Occipital lobe (tissue), 2 donors: Measurements from ENCODE around the gene PCDHGA2. TPM values are rescaled to one million over a fixed set of nuclear protein-coding genes. Genes with fewer than 3 reads are reported as not detected.
"Not testable (repeated sequence)": the region's sequence is repeated elsewhere in the genome, so short reads cannot be mapped to it uniquely, and the experiment has no call there.

Source experiments
- DNase-seq: peaks from one replicate; lab custom pipeline; 2025; lab: John Stamatoyannopoulos, UW
- total RNA-seq: library from RNA; depleted of rRNA; stranded (reverse); fragments of >200 nt; gene quantifications from one replicate; pipeline ENCODE4 v1.2.3, GENCODE V29; 2014

Gene PCDHGA2
- total RNA-seq, 1 donor from 2014 or later: 6.9 TPM

GRCh38 chr5:141346017-141346416 is 7.5 kb downstream of the PCDHGA2 start:
- DNase-seq: not testable (repeated sequence)

- DNase-seq: no peak
These were observed 11.5 kb downstream of the PCDHGA2 start, which contains the start of gene PCDHGB1 for GRCh38 chr5:141349917-141350619. Gene PCDHGB1, plus strand, starts transcription at chr5:141350099. Its CDS starts 162 bp downstream, at chr5:141350261.

- no peak for DNase-seq
These were observed 13.0 kb downstream of the PCDHGA2 start for GRCh38 chr5:141351591-141351990.

GRCh38 chr5:141354900-141355469 is 16.4 kb downstream of the PCDHGA2 start, which contains the start of gene PCDHGA4:
Gene PCDHGA4, plus strand, starts transcription at chr5:141355021. Its CDS starts 87 bp downstream, at chr5:141355108.
- no peak for DNase-seq

GRCh38 chr5:141355641-141356040 is 17.1 kb downstream of the PCDHGA2 start:
- DNase-seq: no peak

- DNase-seq: no peak
These were observed 17.6 kb downstream of the PCDHGA2 start for GRCh38 chr5:141356133-141356532.

GRCh38 chr5:141356950-141357349 is 18.4 kb downstream of the PCDHGA2 start:
- DNase-seq: no peak

- DNase-seq: no peak
These were observed 21.3 kb downstream of the PCDHGA2 start, which contains the start of gene PCDHGB2 for GRCh38 chr5:141359790-141360426. Gene PCDHGB2, plus strand, starts transcription at chr5:141359994. Its CDS starts 142 bp downstream, at chr5:141360136.

GRCh38 chr5:141360685-141361084 is 22.1 kb downstream of the PCDHGA2 start:
- no peak for DNase-seq

- no peak for DNase-seq
These were observed 24.2 kb downstream of the PCDHGA2 start for GRCh38 chr5:141362719-141363118.

- DNase-seq: no peak
These were observed 25.5 kb downstream of the PCDHGA2 start, which contains the start of gene PCDHGA5 for GRCh38 chr5:141363952-141364660. Gene PCDHGA5, plus strand, starts transcription at chr5:141364162. Its CDS starts 169 bp downstream, at chr5:141364331.

- DNase-seq: no peak
These were observed 27.7 kb downstream of the PCDHGA2 start for GRCh38 chr5:141366016-141366896.

- no peak for DNase-seq
These were observed 31.7 kb downstream of the PCDHGA2 start, which contains the start of gene PCDHGB3 for GRCh38 chr5:141369994-141370848. Gene PCDHGB3, plus strand, starts transcription at chr5:141370242. Its CDS starts 153 bp downstream, at chr5:141370395.

- DNase-seq: no peak
These were observed 33.3 kb downstream of the PCDHGA2 start for GRCh38 chr5:141371572-141372475.

- DNase-seq: no peak
These were observed 35.2 kb downstream of the PCDHGA2 start, which contains the start of gene PCDHGA6 for GRCh38 chr5:141373673-141374317. Gene PCDHGA6, plus strand, starts transcription at chr5:141373891. Its CDS starts 193 bp downstream, at chr5:141374084.

- DNase-seq: no peak
These were observed 36.1 kb downstream of the PCDHGA2 start for GRCh38 chr5:141374627-141375026.

- DNase-seq: not testable (repeated sequence)
These were observed 37.0 kb downstream of the PCDHGA2 start for GRCh38 chr5:141375444-141376155.
